Parathyroid adenoma (tissue), 2 donors: ENCODE data around the gene ARHGAP26.

Source experiments
- H2AFZ ChIP-seq: fragments of 300-600 bp; sonication (generic); one replicate; pipeline ENCODE4 v1.7.0; 2017; ENCODE audit warnings: antibody characterized with exemption, mild to moderate bottlenecking
- H3K27ac ChIP-seq: fragments of 300-600 bp; sonication (generic); one replicate; pipeline ENCODE4 v1.7.0; 2017
- H3K27me3 ChIP-seq: fragments of 300-600 bp; sonication (generic); one replicate; pipeline ENCODE4 v1.7.0; 2017; ENCODE audit warnings: low read length; ENCODE audit not compliant: control insufficient read depth, insufficient read depth
- H3K36me3 ChIP-seq: fragments of 300-600 bp; sonication (generic); one replicate; pipeline ENCODE4 v1.7.0; 2017; ENCODE audit warnings: low read length; ENCODE audit not compliant: control insufficient read depth, insufficient read depth
- H3K4me1 ChIP-seq: fragments of 300-600 bp; sonication (generic); one replicate; pipeline ENCODE4 v1.7.0; 2017; ENCODE audit warnings: control low read depth
- H3K4me2 ChIP-seq: fragments of 300-600 bp; sonication (generic); one replicate; pipeline ENCODE4 v1.7.0; 2017; ENCODE audit warnings: low read length
- H3K4me3 ChIP-seq: fragments of 300-600 bp; sonication (generic); one replicate; pipeline ENCODE4 v1.7.0; 2017; ENCODE audit warnings: low read depth, low read length
- H3K79me2 ChIP-seq: fragments of 300-600 bp; sonication (generic); one replicate; pipeline ENCODE4 v1.7.0; 2017; ENCODE audit warnings: control low read depth
- H3K9ac ChIP-seq: fragments of 300-600 bp; sonication (generic); one replicate; pipeline ENCODE4 v1.7.0; 2017; ENCODE audit warnings: mild to moderate bottlenecking
- H3K9me3 ChIP-seq: fragments of 300-600 bp; sonication (generic); one replicate; pipeline ENCODE4 v1.7.0; 2017; ENCODE audit warnings: low read length; ENCODE audit not compliant: control insufficient read depth
- CTCF ChIP-seq: fragments of 300-600 bp; sonication (generic); IDR thresholded peaks from one replicate; pipeline ENCODE4 v1.7.0; 2017; ENCODE audit warnings: antibody characterized with exemption, mild to moderate bottlenecking
- donor health status: primary hyperparathyroidism.

Gene ARHGAP26

GRCh38 chr5:143236682-143237081 lies 466.5 kb downstream of the ARHGAP26 start:
- TF ChIP-seq CTCF, result no peak
- no peak overlapping the region for H3K4me3 ChIP-seq
- H3K9me3 ChIP-seq, result no peaks in the 10 kb centered on the region
- H3K27ac ChIP-seq, result no peak overlapping the region
- H3K79me2 ChIP-seq, result no peaks in the 10 kb centered on the region
- H3K9ac ChIP-seq, result no peak overlapping the region
- H3K4me2 ChIP-seq, result no peak overlapping the region
- H2AFZ ChIP-seq, result no peak overlapping the region
- no peaks in the 10 kb centered on the region for H3K36me3 ChIP-seq
- no peaks in the 10 kb centered on the region for H3K27me3 ChIP-seq
- H3K4me1 ChIP-seq, result no peaks in the 10 kb centered on the region

- Histone ChIP-seq H3K79me2 (no peaks in the 10 kb centered on the region), H3K27ac (no peak overlapping the region), H3K9me3 (no peaks in the 10 kb centered on the region), H3K27me3 (no peaks in the 10 kb centered on the region), H2AFZ (no peak overlapping the region), H3K4me2 (no peak overlapping the region), H3K4me3 (no peak overlapping the region), H3K9ac (no peak overlapping the region), H3K4me1 (no peaks in the 10 kb centered on the region), H3K36me3 (no peaks in the 10 kb centered on the region)
- TF ChIP-seq CTCF, result no peak
These were observed 467.5 kb downstream of the ARHGAP26 start for GRCh38 chr5:143237664-143238063.

GRCh38 chr5:143238620-143239019 lies 468.4 kb downstream of the ARHGAP26 start:
- Histone ChIP-seq H3K4me3 (no peak overlapping the region), H3K79me2 (no peaks in the 10 kb centered on the region), H3K27ac (no peak overlapping the region), H3K9ac (no peak overlapping the region), H3K4me2 (no peak overlapping the region), H3K36me3 (no peaks in the 10 kb centered on the region), H3K27me3 (no peaks in the 10 kb centered on the region), H2AFZ (no peak overlapping the region), H3K4me1 (no peaks in the 10 kb centered on the region), H3K9me3 (no peaks in the 10 kb centered on the region)
- TF ChIP-seq CTCF, result no peak

- Histone ChIP-seq H3K4me3 (no peak overlapping the region), H2AFZ (no peak overlapping the region), H3K27ac (no peak overlapping the region), H3K27me3 (no peaks in the 10 kb centered on the region), H3K4me2 (no peak overlapping the region), H3K9ac (no peak overlapping the region), H3K4me1 (no peaks in the 10 kb centered on the region), H3K9me3 (no peaks in the 10 kb centered on the region), H3K79me2 (no peaks in the 10 kb centered on the region), H3K36me3 (no peaks in the 10 kb centered on the region)
- no peak for TF ChIP-seq CTCF
These were observed 469.8 kb downstream of the ARHGAP26 start for GRCh38 chr5:143239882-143240518.

GRCh38 chr5:143241892-143242291 lies 471.7 kb downstream of the ARHGAP26 start:
- no peaks in the 10 kb centered on the region for H3K36me3 ChIP-seq
- no peak overlapping the region for H3K9ac ChIP-seq
- no peak overlapping the region for H2AFZ ChIP-seq
- H3K79me2 ChIP-seq, result no peaks in the 10 kb centered on the region
- no peak overlapping the region for H3K4me3 ChIP-seq
- H3K4me1 ChIP-seq, result no peaks in the 10 kb centered on the region
- no peak for TF ChIP-seq CTCF
- no peak overlapping the region for H3K4me2 ChIP-seq
- no peak overlapping the region for H3K27ac ChIP-seq
- H3K9me3 ChIP-seq, result no peaks in the 10 kb centered on the region
- no peaks in the 10 kb centered on the region for H3K27me3 ChIP-seq
